GM12891 (cell line): Measurements from ENCODE around the gene CDH10.

Source experiments
- DNase-seq: peaks from one replicate; pipeline ENCODE4 v3.0.0; 2011; ENCODE audit warnings: low spot score; ENCODE audit not compliant: insufficient read length
- FAIRE-seq: peaks from 2 replicates; lab custom pipeline; 2011; peaks lifted over from hg19 to GRCh38; lab: Jason Lieb, UNC
- PAX5 ChIP-seq: IDR thresholded peaks from 2 replicates; pipeline ENCODE4 v1.6.1; 2011; ENCODE audit warnings: low read length, moderate library complexity, mild to moderate bottlenecking; ENCODE audit not compliant: insufficient read depth, severe bottlenecking
- POLR2A ChIP-seq: IDR thresholded peaks from 2 replicates; pipeline ENCODE4 v1.6.1; 2011; ENCODE audit warnings: low read depth, low read length, control low read depth
- POLR2AphosphoS5 ChIP-seq: IDR thresholded peaks from 2 replicates; pipeline ENCODE4 v1.6.1; 2011; ENCODE audit warnings: low read depth, low read length, control low read depth
- POU2F2 ChIP-seq: IDR thresholded peaks from 2 replicates; pipeline ENCODE4 v1.6.1; 2011; ENCODE audit warnings: low read depth, mild to moderate bottlenecking, control low read depth, low read length, moderate library complexity
- SPI1 ChIP-seq: IDR thresholded peaks from 2 replicates; pipeline ENCODE4 v1.6.1; 2011; ENCODE audit warnings: low read depth, low read length, control low read depth
- TAF1 ChIP-seq: IDR thresholded peaks from 2 replicates; pipeline ENCODE4 v1.6.1; 2011; ENCODE audit warnings: low read depth, low read length, control low read depth

Gene CDH10

GRCh38 chr5:24609706-24610105 lies 35.1 kb downstream of the CDH10 start:
- FAIRE-seq, result no peak
- DNase-seq, result no peak
- TF ChIP-seq POLR2AphosphoS5 (no peak), POLR2A (no peak), TAF1 (no peak), SPI1 (no peak), POU2F2 (no peak), PAX5 (no peak)

GRCh38 chr5:24606971-24607370 lies 37.8 kb downstream of the CDH10 start:
- no peak for TF ChIP-seq TAF1
- no peak for TF ChIP-seq POLR2AphosphoS5
- TF ChIP-seq SPI1, result no peak
- TF ChIP-seq POU2F2, result no peak
- TF ChIP-seq POLR2A, result no peak
- no peak for TF ChIP-seq PAX5
- DNase-seq (no peak), FAIRE-seq (no peak)

- TF ChIP-seq TAF1, result no peak
- TF ChIP-seq SPI1, result no peak
- TF ChIP-seq POLR2A, result no peak
- no peak for TF ChIP-seq POU2F2
- no peak for TF ChIP-seq POLR2AphosphoS5
- TF ChIP-seq PAX5, result no peak
- no peak for FAIRE-seq
- DNase-seq, result no peak
Observed at GRCh38 chr5:24602188-24602587, 42.6 kb downstream of the CDH10 start.

DNA sequence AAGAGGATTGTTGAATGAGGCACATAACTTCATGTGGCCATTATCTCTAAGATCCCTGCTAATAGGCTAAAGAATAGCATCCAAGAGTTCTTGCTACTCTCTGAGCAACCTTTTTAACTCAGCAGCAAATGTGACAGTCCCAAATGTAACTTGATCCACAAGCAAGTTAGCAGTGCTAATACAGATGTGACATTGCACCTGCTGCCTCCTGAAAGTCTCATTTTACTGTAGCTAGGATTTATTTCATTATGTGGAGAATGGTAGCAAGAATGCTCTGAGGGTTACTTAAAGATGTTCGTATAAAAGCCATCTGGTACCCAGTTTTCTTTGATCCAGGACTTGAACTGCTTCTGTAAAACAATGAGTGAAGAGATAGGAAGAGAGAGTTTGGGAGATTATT lies 45.8 kb downstream of the CDH10 start:
- FAIRE-seq, result no peak
- DNase-seq, result no peak
- TF ChIP-seq SPI1 (no peak), POLR2A (no peak), TAF1 (no peak), PAX5 (no peak), POU2F2 (no peak), POLR2AphosphoS5 (no peak)

GRCh38 chr5:24595329-24595728 lies 49.4 kb downstream of the CDH10 start:
- no peak for DNase-seq
- no peak for FAIRE-seq
- TF ChIP-seq PAX5 (no peak), POU2F2 (no peak), POLR2A (no peak), POLR2AphosphoS5 (no peak), SPI1 (no peak), TAF1 (no peak)

DNA sequence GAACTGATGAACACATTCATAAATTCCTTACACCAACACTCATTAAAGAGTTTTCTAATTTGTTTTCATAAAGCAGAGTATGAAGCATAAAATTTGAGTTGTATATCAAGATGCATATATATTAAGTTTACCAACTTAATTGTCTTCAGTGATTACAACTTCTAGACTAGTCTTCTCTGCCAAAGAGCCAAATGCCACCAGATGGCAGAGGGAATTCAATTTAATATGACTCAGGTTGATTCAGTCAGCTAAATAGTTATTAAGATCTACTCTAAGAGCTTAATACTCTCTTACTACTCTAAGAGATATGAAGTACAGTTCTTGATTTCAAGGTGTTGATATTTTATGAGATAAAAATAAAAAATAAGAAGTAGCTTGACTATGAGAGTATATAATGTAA lies 53.4 kb downstream of the CDH10 start:
- TF ChIP-seq POLR2A (no peak), POU2F2 (no peak), TAF1 (no peak), POLR2AphosphoS5 (no peak), PAX5 (no peak), SPI1 (no peak)
- FAIRE-seq (no peak), DNase-seq (no peak)

DNA sequence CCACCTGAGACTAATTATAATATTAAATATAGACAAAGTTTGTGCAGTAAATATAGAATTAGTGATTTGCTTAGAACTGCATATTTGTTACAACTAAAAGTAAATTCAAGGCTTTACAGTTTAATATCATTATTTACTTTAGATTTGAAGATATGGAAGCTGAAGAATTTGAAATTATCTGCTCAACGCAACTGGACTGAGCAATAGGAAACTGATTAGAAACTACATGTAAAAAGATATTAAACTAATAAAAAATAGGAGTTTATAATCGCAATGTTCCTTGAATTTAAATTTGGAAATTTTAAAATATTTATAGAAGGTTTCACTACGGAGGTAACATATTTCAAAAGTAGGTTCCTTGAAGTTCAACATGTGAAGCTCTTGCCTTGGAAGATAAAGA lies 55.2 kb downstream of the CDH10 start:
- DNase-seq (no peak), FAIRE-seq (no peak)

GRCh38 chr5:24585751-24586150 lies 59.0 kb downstream of the CDH10 start:
- no peak for TF ChIP-seq TAF1
- no peak for TF ChIP-seq POLR2AphosphoS5
- no peak for TF ChIP-seq POLR2A
- TF ChIP-seq SPI1, result no peak
- no peak for TF ChIP-seq PAX5
- no peak for TF ChIP-seq POU2F2
- FAIRE-seq (no peak), DNase-seq (no peak)

More for the DNA sequence above, 55.2 kb downstream of the CDH10 start:
- TF ChIP-seq POU2F2, result no peak
- TF ChIP-seq SPI1, result no peak
- no peak for TF ChIP-seq POLR2A
- TF ChIP-seq TAF1, result no peak
- no peak for TF ChIP-seq POLR2AphosphoS5
- no peak for TF ChIP-seq PAX5

DNA sequence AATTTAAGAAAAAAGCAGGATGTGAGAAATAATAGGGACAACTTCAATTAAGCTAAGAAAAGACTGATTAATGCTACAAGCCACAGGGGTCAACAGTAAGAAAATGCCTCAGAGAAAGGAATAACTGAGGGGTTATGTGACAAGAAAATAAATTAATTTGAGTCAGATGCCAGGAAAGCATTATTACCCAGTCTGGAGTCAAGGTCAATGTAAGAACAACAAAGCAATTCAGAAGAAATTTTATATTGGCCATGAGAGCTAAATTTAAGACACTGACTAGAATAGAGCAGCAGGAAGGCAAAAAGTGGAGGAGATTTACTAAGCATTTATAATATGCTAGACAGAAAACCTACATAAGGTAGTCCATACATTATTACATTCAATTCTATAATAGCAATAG lies 73.5 kb downstream of the CDH10 start:
- no peak for TF ChIP-seq PAX5
- no peak for TF ChIP-seq POU2F2
- no peak for TF ChIP-seq POLR2AphosphoS5
- no peak for TF ChIP-seq POLR2A
- TF ChIP-seq SPI1, result no peak
- no peak for TF ChIP-seq TAF1
- no peak for FAIRE-seq
- DNase-seq, result no peak

- no peak for TF ChIP-seq POLR2AphosphoS5
- no peak for TF ChIP-seq TAF1
- no peak for TF ChIP-seq POLR2A
- no peak for TF ChIP-seq POU2F2
- TF ChIP-seq PAX5, result no peak
- TF ChIP-seq SPI1, result no peak
- no peak for FAIRE-seq
- no peak for DNase-seq
Observed at GRCh38 chr5:24566933-24567332, 77.8 kb downstream of the CDH10 start.
